GM19463 (cell line): ENCODE data around the gene CMTM4.
A peak's percentile ranks its signal among the peaks of the same experiment; 100 is the strongest.
"Not testable (repeated sequence)": the region's sequence is repeated elsewhere in the genome, so short reads cannot be mapped to it uniquely, and the experiment has no call there.

ENCODE experiments used
- ATAC-seq: cut with Tn5 transposase; IDR thresholded peaks from one replicate; pipeline ENCODE4 v1.9.1; 2021; ENCODE audit warnings: mild to moderate bottlenecking, moderate library complexity; ENCODE audit not compliant: unreplicated experiment

CMTM4 gene

GRCh38 chr16:66676599-66676998, 19.9 kb downstream of the CMTM4 start:
- ATAC-seq, result no peak

- ATAC-seq, result no peak
Observed at GRCh38 chr16:66673691-66674090, 22.9 kb downstream of the CMTM4 start.

- no peak for ATAC-seq
Observed at GRCh38 chr16:66670691-66671388, 25.7 kb downstream of the CMTM4 start.

GRCh38 chr16:66668777-66669444, 27.6 kb downstream of the CMTM4 start:
- ATAC-seq, result no peak

GRCh38 chr16:66667944-66668343, 28.6 kb downstream of the CMTM4 start:
- ATAC-seq, result no peak

GRCh38 chr16:66662445-66663194, 33.9 kb downstream of the CMTM4 start:
- ATAC-seq, result no peak

GRCh38 chr16:66661671-66662346, 34.7 kb downstream of the CMTM4 start:
- ATAC-seq, result not testable (repeated sequence)

- ATAC-seq, result no peak
Observed at GRCh38 chr16:66661210-66661560, 35.4 kb downstream of the CMTM4 start.

- no peak for ATAC-seq
Observed at GRCh38 chr16:66660422-66661209, 35.9 kb downstream of the CMTM4 start.

- ATAC-seq, result no peak
Observed at GRCh38 chr16:66658860-66659190, 37.7 kb downstream of the CMTM4 start.

- no peak for ATAC-seq
Observed at GRCh38 chr16:66658143-66658859, 38.2 kb downstream of the CMTM4 start.

- no peak for ATAC-seq
Observed at GRCh38 chr16:66656547-66656946, 40.0 kb downstream of the CMTM4 start.

GRCh38 chr16:66653581-66654350, 42.8 kb downstream of the CMTM4 start:
- no peak for ATAC-seq

- no peak for ATAC-seq
Observed at GRCh38 chr16:66652661-66653360, 43.7 kb downstream of the CMTM4 start.

GRCh38 chr16:66651965-66652364, 44.6 kb downstream of the CMTM4 start:
- no peak for ATAC-seq

- no peak for ATAC-seq
Observed at GRCh38 chr16:66651474-66651765, 45.1 kb downstream of the CMTM4 start.

GRCh38 chr16:66650707-66651473, 45.7 kb downstream of the CMTM4 start:
- peak; percentile 97 for ATAC-seq

GRCh38 chr16:66649636-66650205, 46.8 kb downstream of the CMTM4 start:
- ATAC-seq, result no peak
